Stimulated activated CD8-positive, alpha-beta memory T cell treated with anti-CD3 and anti-CD28 coated beads, Interleukin-4, amount 100 ng/mL, for 48 hours (primary cell): ENCODE results near the gene MDGA2.

ENCODE experiments used
- DNase-seq: peaks from one replicate; pipeline ENCODE4 v3.0.0-alpha.2; 2020

Gene MDGA2

DNA sequence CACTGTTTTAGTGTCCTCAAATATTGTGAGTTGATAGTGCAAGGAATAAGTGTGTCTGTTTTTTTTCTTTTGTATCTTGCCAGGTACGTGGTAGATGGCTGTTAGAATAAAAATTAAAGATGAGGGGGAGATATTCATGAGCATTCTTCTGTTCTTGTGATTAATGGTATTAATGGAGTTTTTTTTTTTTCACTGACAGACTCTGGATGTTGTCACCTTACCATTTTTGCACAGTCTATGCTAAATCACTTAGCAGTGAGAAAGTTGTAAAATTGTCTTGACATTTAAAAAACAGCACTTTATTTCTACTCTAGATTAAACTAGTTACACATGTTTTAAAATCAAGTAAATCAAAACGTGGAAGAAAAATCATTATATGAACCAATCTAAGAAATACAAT lies 204.3 kb downstream of the MDGA2 start:
- no peak for DNase-seq

DNA sequence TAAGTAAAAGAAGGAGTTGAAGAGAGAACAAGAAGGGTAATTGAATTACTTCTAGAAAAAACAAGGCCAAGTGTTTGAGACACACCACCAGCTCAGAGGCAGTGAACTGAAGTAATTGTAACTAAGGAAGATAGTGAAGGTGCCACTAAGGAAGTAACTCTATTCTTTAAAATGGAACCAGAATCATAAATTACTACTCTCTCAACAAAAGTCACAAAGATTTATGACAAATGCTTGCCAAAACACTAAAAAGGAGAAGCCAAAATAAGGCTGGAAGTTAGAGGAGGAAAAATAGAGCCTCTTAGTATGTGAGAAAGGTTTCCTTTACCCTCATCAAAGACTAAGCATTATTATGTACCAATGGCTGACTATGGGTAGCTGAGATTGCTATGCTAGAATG lies 208.5 kb downstream of the MDGA2 start:
- DNase-seq, result no peak

DNA sequence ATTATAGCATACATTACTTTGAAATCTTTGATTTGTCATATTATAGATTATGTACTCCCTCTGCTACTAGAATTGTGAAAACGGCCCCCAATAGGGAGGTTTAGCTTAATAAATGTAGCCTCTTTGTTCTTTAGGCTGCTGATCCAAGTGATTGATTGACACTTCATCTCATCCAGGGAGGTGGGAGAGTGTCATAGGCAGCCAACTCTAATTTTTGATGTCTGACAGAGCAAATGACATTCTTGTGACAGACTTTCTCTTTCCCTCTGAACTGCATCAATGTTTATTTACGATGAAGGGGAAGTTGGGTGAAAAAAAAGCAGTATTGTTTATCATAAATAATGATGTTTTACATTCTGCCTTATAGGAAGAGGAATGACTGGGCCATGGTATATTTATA lies 221.4 kb downstream of the MDGA2 start:
- no peak for DNase-seq

DNA sequence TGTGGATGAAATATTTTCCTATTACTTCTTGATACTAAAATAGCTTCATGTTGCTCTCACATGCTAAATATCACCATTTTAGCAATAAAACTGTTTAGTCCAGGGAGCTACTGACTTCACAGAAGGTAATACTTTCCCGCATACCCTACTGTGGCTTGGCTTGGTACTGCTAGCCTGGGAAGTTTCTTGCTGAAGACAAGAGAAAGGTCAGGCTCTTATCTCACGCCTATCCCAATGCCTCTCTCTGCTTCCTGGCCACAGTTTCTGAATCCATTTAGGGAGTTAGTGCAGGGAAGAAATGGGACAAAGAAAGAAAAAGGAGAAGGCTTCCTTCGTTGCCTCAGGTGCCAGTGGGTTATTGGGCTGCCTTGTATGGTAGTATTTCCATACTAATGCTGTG lies 228.3 kb downstream of the MDGA2 start:
- DNase-seq, result no peak

DNA sequence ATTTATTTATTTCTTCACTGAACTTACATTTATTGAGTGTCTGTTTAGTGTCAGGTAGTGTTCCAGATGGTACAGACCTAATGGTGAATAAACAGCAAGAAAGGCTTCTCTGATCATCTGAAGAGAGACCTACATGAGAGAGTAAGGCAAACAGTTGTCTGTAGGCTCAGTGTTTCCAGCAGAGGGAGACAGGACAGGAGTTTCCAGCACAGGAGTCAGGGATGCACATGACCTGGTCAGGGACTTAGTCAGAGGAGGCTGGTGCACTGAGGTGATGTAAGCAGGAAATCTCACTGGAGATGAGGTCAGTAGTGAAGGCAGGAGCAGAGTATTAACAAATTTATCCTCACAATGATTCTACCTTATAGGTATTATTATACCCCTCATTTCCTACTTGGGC lies 233.2 kb downstream of the MDGA2 start:
- no peak for DNase-seq

DNA sequence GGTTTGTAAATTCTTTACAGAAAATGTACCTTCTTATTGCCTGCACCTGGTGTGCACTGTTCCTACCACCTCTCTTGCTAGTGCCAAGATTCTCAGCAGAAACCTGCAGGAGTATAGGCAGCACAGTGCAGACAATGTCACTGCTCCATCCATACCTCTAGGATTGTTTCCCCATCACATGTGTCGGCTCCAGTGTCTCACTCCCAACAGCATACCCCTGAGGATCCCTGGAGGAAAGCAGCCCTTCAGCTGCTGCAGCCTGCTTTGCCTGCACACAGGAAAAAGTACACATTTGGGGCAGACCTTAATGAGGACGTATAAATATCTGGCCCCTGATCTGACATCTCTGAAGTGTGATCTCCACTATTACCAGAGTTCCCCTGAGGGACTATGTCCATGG lies 235.5 kb downstream of the MDGA2 start:
- DNase-seq, result no peak

DNA sequence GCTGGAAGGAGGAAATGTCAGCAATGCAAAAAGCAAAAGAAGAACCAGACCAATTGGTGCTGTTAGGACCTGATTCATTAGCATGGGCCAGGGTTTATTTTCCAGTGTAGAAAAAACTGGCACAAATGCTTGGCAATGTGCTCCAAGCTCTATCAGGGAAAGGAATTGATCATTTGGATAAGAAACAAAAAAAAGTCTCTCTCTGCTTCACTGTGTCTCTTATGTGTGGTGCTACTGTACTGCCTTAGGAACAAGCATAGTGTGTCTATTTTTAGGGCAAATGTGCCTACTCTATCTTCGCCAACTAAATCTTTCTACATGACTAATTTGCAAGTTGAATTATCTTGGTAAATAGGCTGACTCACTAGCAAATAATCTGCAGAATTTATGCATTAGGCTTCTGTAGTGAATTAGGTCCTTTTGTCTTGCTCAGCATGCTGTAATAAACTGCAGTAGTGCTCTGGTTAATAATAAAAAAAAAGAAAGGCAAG lies 236.7 kb downstream of the MDGA2 start:
- DNase-seq, result no peak

DNA sequence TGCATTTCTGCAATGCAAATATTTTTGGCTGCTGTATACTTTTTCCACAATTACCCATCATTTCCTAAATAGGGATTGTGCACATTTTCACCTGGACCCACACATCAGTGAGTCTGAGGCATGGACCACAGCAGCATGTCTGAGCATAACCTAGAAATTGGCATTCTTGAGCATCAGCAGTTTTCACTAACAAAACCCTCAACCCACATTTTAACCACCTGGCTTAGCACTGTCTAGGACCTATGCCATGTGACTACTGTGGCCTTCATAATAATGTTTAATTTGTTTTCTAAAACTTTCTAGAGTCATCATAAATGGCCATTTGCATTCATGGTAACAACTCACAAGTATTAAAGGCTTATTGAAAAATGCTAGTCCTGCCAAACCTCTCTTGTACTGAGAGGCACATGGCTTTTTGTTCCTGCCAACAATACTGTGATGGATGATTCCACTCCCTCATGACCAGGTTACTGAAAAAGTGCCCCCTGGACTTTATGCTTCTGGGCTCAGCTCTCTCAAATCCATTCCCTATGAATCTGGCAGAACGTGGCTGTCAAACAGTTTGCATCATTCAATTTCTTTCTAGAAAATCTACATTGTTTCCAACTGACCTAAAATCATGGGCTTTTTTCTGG lies 240.0 kb downstream of the MDGA2 start:
- DNase-seq, result no peak

DNA sequence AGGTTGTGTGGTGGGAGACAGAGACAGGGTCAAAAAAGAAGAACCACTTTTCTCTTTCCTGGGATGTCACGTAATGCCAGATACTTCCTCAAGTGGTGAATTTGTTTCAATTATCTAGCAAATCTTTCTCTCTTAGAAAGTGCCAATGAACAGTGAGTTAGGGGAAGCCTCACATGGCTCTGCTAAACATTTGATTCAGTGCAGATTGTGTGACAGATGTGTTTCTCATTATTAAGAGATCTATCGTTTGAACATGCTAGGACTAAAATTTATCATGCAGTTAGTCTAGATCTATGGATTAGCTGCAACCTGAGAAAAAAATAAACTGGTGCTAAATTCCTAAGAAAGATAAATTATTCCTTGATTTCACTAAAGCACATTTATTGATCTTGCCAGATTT lies 247.8 kb downstream of the MDGA2 start:
- no peak for DNase-seq

DNA sequence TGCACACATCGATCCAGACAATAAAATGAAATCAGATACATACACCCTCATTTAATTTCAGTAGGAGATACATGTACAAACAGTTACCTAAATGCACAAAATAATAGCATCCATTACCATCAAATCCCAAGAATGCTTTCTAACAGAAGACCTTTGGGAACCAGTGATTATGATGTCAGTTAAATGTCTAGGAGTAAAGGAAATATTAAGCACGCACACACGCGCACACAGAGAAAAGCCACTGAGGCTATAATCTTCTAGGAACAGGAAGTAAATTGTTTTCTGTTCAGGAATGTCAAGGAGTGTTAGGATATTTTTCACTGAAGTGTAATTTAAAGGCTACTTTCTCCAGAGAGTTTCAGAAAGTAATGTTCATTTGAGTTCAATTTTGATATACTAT lies 250.1 kb downstream of the MDGA2 start:
- DNase-seq, result no peak

DNA sequence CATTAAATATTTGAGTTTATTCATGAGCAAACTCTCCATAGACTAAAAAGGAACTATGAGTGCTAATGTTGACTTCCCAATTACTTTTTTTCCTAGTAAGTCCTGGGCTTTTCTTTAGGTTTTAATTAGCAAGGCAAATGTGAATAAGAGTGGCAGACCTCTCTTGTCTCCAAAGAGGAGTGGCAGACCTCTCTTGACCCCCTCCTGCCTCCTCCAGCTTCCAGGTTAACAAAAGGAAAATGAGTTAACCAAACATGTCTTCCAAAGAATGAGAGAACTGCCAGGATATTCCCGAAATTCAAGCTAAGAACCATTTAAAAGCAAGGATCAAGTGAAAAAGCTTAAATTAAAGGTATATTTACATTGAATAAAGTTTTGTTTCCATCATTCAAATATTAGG lies 253.2 kb downstream of the MDGA2 start:
- no peak for DNase-seq

DNA sequence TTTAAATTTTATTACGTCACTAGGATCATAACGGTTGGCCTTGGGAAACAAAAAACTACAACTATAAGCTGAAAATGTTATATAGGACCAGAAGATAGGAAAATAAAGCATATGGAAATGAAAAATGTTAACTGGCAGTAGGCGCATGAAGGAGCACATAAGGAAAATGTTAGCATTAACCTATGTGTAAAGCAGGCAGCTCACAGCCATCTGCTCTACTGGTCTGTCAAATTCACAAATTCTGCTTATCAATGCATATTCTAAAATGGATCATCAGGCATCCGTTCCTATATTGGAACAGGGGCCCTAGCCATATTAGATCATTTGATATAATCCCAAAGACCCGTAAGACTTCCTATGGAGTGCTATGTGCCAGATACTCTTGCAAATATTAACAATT lies 263.9 kb downstream of the MDGA2 start:
- no peak for DNase-seq

DNA sequence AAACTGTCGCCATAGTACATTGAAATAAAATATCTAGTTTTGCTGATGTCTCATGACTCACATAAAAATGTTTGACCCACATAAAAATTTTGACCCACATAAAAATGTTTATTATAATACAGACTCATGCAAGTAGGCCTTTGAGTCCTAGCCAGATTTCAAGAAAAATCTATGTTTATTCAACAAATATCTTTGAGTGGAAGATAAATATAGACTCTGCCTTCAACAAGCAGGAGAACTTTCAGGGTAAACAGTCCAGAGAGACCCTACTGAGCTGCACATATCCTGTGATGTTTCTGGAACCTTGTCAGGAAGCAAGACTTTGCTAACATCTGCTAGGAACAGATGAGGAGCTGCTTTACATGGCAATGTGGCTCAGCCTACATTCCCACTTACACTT lies 283.1 kb downstream of the MDGA2 start:
- DNase-seq, result no peak

DNA sequence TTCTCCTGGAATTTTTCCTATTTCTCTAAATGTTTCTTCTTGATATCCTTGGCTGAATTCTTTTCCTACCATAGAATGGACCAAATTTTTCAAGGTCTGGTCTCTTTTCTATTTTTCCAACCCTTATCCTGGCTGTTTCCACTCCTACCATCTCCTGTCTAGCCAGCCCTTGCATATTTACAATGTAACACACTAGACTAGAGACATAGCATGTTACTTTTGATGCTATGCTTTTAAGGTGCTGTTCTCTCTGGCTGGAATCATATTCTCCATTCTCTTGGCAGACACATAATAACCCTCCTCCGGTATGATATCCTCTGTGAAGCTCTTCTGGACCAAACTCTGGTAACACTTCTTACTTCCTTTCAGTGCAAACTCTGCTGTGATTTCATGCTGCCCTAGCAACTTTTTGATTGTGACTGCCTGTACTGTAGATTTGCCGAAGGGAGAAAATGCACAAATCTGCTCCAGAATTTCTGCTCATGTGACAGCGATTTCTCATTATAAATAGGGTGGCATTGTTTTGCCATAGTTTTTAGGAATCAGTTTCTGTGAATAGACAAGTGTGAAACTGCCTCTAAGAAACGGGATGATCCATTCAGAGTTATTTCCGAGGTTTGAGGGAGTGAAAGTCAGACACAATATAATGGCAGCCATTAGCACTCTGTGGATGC lies 284.4 kb downstream of the MDGA2 start:
- no peak for DNase-seq

DNA sequence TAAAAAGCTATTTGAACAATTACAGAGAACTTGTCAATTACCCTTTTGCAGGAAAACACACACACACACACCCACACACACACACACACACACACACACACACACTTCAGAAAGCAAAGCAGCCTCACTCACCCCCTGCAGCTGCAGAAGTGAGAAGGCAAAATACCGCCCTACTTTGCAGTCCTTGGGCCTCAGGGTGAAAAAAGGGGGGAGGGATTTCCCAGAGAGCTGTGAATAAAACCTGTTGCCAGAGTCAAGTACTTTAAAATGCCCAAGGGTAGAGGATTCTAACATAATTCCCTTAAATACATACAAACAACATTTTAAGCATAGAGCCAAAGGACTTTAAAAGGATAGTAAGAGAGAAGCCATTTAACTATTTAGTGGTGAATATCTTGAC lies 285.9 kb downstream of the MDGA2 start:
- DNase-seq, result no peak

DNA sequence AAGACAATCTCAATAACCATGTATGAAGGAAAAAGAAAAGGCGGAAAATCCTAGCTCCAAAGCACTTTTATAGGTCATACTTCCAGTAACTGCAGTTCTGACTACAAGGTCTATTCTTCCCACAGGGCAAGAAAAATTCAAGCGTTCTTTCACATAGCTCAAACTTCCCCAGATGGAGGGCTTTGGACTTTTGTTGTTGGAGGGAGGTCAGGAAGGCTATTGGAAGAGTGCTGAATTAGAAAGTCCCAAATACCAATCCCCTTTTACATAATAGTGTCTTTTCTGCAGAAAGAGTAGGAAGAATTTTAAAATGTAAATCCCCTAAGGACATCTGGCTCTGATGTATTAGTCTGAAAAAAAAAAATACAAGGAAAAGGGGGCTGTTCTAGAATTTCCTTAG lies 309.4 kb downstream of the MDGA2 start:
- no peak for DNase-seq

DNA sequence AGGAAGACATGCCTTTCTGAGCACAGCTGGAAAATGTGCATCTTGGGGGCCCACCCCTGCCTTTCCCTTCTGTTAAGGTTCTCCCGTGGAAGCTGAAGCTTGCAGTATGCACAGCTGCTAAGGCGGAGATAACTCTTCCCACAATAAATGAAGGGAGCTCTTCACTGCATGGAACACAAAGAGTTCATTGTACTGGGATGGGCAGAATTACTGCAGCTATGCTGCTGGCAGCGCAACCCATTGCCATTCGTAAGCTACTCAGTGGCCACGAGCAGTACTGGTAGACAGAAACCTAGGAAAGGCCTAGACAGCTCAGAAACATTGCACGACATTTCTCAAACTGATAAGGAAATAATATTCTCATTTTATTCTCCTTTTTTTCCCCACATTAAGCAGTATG lies 310.2 kb downstream of the MDGA2 start:
- DNase-seq, result no peak

DNA sequence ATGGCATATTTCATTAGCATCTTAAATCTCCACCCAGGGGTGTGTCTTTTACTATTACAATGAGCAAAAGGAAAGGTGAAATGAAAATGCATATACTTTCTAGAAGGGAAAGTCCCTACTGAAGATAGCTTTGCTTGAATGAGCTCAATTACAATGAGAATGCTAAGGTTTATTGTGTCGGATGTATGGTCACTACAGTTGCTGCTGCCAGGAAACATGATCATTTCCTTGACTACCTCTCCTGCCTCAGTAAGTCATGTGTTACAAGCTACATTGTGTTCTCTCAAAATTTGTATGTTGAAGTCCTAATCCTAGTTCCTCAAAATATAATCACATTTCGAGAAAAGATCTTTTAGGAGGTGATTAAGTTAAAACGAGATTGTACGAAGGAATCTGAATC lies 322.2 kb downstream of the MDGA2 start:
- no peak for DNase-seq

DNA sequence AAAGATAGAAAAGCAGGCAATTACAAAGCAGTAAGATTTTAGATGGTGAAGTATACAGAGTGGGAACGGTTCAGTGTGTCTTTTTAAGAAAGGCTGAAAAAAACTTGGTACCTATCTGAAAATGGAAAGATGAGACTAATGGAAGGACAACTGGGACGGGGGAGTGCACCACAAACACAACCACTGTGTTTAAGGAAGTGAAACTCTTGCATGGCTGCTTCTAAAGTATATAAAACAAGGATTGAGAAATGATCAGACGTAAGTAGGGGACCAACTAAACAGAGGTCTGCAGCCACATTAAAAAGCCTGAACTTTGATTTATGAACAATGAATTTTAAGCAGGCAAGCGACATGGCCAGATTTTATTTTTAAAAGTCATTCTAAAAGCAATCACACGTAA lies 328.6 kb downstream of the MDGA2 start:
- no peak for DNase-seq

DNA sequence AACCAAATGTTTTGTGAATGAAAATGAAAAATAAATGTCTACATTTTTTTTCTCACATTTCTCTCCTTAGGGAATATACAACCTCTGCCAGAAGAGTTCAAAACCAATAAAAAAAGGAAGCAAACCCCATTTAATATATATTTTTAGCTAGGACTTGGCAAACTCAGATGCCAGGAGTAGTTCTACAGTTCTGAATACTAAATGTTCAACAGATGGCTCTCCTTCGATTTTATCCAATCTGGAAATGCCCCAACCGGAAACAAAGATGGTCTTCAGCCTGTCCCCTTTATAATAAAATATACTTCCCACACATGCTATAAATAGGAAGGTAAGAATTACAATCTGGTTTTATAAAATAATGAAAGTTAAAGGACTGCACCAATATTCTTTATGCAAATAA lies 330.4 kb downstream of the MDGA2 start:
- DNase-seq, result no peak

DNA sequence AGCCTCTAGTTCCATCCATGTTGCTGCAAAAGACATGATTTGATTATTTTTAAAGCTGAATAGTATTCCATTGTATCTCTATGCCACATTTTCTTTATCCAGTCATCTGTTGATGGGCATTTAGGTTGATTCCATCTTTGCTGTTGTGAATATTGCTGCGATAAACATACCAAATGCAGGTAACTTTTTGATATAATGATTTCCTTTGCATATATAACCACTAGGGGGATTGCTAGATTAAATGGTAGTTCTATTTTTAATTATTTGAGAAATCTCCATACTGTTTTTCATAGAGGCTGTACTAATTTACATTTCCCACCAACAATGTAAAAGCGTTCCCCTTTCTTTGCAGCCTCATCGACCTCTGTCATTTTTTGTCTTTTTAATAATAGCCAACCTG lies 342.5 kb downstream of the MDGA2 start:
- DNase-seq, result no peak

DNA sequence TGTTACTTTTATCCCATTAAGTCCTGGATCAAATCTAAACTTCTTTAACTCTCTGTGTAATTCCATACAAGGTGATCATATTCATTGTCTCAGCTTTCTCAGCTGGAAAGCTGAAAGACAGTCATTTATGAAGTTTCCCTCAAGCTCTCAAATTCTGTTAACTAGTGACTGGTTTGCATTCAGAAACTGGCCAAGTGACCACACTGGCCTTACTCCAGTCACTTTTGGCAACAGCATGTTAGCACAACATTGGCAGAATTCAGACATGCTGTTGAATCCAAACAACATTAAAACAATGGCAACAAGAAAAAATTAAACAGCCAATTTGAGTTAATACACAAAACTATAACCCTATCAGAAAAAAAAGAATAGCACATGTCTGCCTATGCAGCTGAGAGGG lies 343.3 kb downstream of the MDGA2 start:
- DNase-seq, result no peak

DNA sequence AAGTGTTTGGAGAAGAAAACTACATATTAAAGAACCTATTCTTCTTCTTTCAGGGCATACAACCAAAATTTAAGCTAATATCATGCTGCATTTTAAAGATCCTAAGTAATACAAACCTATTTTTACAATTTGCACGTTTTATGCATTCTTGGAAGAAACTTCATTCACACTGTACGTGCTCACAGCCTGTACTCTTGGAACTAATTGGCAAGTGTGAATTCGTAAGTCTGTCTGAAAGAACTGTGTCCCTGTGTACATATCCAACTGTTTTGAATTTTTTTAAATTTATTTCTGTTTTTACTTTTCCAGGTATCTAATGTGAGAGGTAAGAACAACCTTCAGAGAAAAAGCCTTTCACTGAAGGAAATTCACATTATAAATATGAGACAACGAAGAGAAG lies 347.0 kb downstream of the MDGA2 start:
- no peak for DNase-seq

DNA sequence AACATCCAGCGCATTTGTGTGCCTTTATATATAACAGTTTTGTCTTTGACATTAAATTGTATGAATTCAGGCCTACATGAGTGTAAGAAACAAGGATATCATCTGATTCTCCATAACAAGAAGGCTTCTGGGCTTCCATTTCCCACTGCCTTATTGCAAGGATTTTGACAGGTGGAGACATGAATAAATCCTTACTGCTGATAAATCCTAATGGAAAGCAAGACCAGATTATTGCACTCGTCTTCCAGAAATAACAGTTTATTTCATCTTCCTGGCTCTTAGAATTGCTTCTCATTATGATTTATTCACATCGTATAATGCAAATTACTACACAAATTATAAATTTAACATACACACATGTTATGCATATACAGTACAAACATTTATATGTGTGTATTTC lies 348.1 kb downstream of the MDGA2 start:
- DNase-seq, result no peak

DNA sequence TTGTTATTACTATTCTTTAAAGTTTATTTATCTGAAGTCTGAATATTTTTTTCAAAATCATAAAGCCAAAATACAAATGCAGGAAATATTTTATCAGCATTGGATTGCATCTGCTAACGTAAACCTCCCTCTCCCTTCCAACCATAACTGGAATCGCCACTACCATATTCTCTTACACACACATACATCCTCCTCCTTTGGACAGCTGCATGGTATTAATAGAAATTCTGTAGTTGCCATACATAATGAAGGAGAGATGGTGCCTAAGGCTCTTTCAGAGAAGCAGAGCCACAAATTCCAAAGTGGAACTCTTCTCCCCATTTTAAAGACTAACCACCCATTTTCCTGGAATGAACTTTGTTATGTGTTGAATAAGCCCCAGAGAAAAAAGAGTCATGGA lies 352.7 kb downstream of the MDGA2 start:
- DNase-seq, result no peak
